Mesothelial cell of epicardium (in vitro differentiated cells): ENCODE results near the gene EXOSC2. TPM values are rescaled to one million over a fixed set of nuclear protein-coding genes. Genes with fewer than 3 reads are reported as not detected.

ENCODE experiments used
- DNase-seq, 2 experiments: peaks; one replicate each; pipeline ENCODE4 v3.0.0; 2021; ENCODE audit warnings: low spot score in 2 of 2; ENCODE audit not compliant: unreplicated experiment in 2 of 2
- H3K27ac Mint-ChIP-seq: 2 replicates; pipeline ENCODE4 v1.8.0; 2021; ENCODE audit warnings: mixed read lengths
- H3K27me3 Mint-ChIP-seq: 2 replicates; pipeline ENCODE4 v1.8.0; 2021; ENCODE audit warnings: low read depth, mixed read lengths
- H3K36me3 Mint-ChIP-seq: 2 replicates; pipeline ENCODE4 v1.8.0; 2021; ENCODE audit warnings: mixed read lengths
- H3K4me1 Mint-ChIP-seq: 2 replicates; pipeline ENCODE4 v1.8.0; 2021; ENCODE audit warnings: mixed read lengths
- H3K4me3 Mint-ChIP-seq: 2 replicates; pipeline ENCODE4 v1.8.0; 2021; ENCODE audit warnings: mild to moderate bottlenecking, moderate library complexity, mixed read lengths
- H3K9me3 Mint-ChIP-seq: 2 replicates; pipeline ENCODE4 v1.8.0; 2021; ENCODE audit warnings: mixed read lengths
- total RNA-seq: library from RNA; stranded (reverse); gene quantifications from 3 replicates; pipeline ENCODE4 v1.2.1, GENCODE V29; 2021
- TF ChIP-seq, protein P1 (sequence below): fragments of 200-600 bp; sonication (generic); IDR thresholded peaks from one replicate; pipeline ENCODE4 v1.5.0; 2021; ENCODE audit warnings: antibody characterized with exemption; ENCODE audit not compliant: unreplicated experiment

EXOSC2 gene
- 52.8 to 56.2 TPM (median 54.4 TPM) in 3 replicates for total RNA-seq

GRCh38 chr9:130693426-130694191 is at the start of gene EXOSC2:
TSS of gene EXOSC2 (plus strand) at chr9:130693780. CDS start at chr9:130693792, 12 bp downstream.
- Mint-ChIP-seq H3K27ac (peak within 1 kb of the TSS; percentile 89), H3K4me3 (peak within 1 kb of the TSS; percentile 90), H3K36me3 (peaks cover 21% of the 10 kb centered on the region), H3K27me3 (no peaks in the 10 kb centered on the region), H3K4me1 (peaks cover 31% of the 10 kb centered on the region), H3K9me3 (no peaks in the 10 kb centered on the region)
- DNase-seq, result peak; percentile 87 to 88
- TF ChIP-seq, protein P1, sequence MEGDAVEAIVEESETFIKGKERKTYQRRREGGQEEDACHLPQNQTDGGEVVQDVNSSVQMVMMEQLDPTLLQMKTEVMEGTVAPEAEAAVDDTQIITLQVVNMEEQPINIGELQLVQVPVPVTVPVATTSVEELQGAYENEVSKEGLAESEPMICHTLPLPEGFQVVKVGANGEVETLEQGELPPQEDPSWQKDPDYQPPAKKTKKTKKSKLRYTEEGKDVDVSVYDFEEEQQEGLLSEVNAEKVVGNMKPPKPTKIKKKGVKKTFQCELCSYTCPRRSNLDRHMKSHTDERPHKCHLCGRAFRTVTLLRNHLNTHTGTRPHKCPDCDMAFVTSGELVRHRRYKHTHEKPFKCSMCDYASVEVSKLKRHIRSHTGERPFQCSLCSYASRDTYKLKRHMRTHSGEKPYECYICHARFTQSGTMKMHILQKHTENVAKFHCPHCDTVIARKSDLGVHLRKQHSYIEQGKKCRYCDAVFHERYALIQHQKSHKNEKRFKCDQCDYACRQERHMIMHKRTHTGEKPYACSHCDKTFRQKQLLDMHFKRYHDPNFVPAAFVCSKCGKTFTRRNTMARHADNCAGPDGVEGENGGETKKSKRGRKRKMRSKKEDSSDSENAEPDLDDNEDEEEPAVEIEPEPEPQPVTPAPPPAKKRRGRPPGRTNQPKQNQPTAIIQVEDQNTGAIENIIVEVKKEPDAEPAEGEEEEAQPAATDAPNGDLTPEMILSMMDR, result no peak

DNA sequence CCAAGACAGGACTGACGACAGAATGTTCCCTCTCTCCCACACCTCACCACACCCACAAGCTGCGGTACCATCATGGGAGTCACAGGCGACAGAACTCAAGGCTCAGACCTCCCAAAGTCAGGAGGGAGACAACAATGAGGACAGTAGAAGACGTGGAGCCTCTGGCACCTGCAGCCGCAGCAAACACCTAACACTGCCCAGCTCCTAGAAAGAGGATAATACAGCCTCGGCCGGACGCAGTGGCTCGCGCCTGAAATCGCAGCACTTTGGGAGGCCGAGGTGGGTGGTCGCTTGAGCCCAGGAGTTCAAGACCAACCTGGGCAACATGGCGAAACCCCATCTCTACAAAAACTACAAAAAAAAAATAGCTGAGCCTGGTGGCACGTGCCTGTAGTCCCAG is 42.4 kb upstream of the EXOSC2 start:
- Mint-ChIP-seq H3K4me1 (no peaks in the 10 kb centered on the region), H3K9me3 (peaks cover 3% of the 10 kb centered on the region), H3K36me3 (no peaks in the 10 kb centered on the region), H3K4me3 (no peak overlapping the region), H3K27me3 (peaks cover 59% of the 10 kb centered on the region), H3K27ac (no peak overlapping the region)
- DNase-seq, result no peak
- TF ChIP-seq, protein P1, result no peak

DNA sequence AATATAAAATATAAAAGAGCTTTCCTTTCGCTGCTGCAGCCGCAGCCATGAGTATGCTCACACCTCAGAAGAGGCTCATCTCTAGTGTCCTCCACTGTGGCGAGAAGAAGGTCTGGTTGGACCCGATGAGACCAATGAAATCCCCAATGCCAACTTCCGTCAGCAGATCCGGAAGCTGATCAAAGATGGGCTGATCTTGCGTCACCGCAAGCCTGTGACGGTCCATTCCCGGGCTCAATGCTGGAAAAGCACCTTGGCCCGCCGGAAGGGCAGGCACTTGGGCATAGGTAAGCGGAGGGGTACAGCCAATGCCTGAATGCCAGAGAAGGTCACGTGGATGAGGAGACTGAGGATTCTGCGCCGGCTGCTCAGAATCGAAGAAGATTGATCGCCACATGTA is 41.8 kb upstream of the EXOSC2 start:
- Mint-ChIP-seq H3K4me1 (no peaks in the 10 kb centered on the region), H3K27ac (no peak overlapping the region), H3K36me3 (no peaks in the 10 kb centered on the region), H3K9me3 (no peaks in the 10 kb centered on the region), H3K27me3 (peaks cover 63% of the 10 kb centered on the region), H3K4me3 (no peak overlapping the region)
- no peak for DNase-seq
- TF ChIP-seq, protein P1, result no peak

DNA sequence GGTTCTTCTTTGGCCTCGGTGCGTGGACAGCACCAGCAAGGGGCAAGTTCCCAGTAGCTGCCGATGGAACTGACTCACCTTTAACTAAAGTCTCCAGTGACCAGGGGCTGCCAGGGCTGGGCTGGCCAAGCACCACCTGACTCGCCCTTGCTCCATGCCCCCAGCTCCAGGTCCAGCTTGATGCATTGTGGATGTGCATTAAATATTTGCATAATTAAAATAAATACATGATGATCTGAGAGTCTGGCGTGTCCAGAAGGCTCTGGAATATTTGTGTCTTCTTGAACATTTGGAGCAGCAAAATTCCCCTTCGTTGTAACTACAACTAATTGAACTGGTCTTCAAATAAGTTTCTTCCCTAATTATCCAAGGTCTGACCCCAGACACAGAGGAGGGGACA is 38.7 kb upstream of the EXOSC2 start:
- no peak overlapping the region for H3K27ac Mint-ChIP-seq
- TF ChIP-seq, protein P1, result no peak

DNA sequence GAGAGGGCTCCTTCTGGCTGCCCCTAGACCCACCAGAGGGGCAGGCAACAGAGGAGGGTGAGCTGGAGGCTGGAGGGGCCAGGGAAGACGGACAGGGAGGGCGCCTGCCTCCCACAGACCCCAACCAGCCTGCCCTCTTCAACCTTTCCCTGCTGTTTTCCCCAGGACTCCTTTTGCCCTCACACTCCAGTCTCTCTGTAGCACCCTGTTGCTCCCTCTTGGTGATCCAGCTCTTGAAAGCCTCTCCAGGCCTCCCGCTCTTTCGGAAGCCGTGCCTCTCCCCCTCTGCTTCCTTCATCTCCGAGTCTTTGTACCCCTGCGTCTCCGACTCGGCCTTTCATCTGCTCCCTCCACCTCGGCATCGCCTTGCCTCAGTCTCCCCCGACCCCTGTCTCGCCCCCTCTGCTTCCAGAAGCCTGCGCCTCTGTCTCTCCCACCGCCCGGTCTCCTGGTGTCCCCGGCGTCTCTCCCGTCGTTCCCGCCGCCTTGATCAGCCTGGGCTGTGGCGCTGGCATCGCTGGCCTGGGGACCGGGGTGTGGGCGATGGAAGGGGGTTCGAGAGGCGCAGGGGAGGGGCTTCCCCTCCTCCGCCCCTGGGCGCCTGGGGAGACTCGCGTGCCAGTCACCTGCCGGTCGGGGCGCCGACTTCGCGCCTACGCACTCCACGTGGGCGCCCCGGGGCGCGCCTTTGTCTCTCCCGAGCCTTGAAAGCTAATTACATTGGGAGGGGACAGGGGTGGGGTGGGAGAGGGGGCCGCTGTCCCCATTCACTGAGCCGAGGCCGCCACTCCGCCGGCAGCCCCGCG is 34.5 kb upstream of the EXOSC2 start:
- H3K27me3 Mint-ChIP-seq, result peaks cover 96% of the 10 kb centered on the region
- DNase-seq, result no peak
- H3K4me1 Mint-ChIP-seq, result peaks cover 14% of the 10 kb centered on the region
- H3K27ac Mint-ChIP-seq, result no peak overlapping the region
- no peak overlapping the region for H3K4me3 Mint-ChIP-seq
- H3K36me3 Mint-ChIP-seq, result peaks cover 3% of the 10 kb centered on the region
- TF ChIP-seq, protein P1, result no peak
- no peaks in the 10 kb centered on the region for H3K9me3 Mint-ChIP-seq

More for the DNA sequence above, 38.7 kb upstream of the EXOSC2 start:
- H3K36me3 Mint-ChIP-seq, result peaks cover 3% of the 10 kb centered on the region
- no peaks in the 10 kb centered on the region for H3K9me3 Mint-ChIP-seq
- peaks cover 87% of the 10 kb centered on the region for H3K27me3 Mint-ChIP-seq
- H3K4me1 Mint-ChIP-seq, result peaks cover 2% of the 10 kb centered on the region
- DNase-seq, result no peak
- no peak overlapping the region for H3K4me3 Mint-ChIP-seq
